ENCODE results near the gene GADD45B.

- no peak for TF ChIP-seq CTCF (IDR thresholded peaks at IDR 0.05)
- TF ChIP-seq POLR2A (IDR thresholded peaks at IDR 0.05): no peak
These were observed 51.8 kb downstream of the GADD45B start for GRCh38 chr19:2527686-2528085.

All from thyroid gland (tissue), 4 donors.